Upper lobe of left lung (tissue), 4 donors: ENCODE measurements around the gene PPP2R3B.

Experiments used
- EP300 ChIP-seq, 4 donors: sonication (generic); formaldehyde crosslinking; IDR thresholded peaks; one replicate each; pipeline ENCODE4 v1.5.1; 2017; ENCODE audit warnings: antibody characterized with exemption in 4 of 4, control low read depth in 2 of 4
- POLR2A ChIP-seq, 4 donors: fragments of 450-650 bp; IDR thresholded peaks; one replicate each; pipeline ENCODE4 v1.5.1; 2016 to 2017; ENCODE audit warnings: antibody characterized with exemption in 4 of 4, mild to moderate bottlenecking in 2 of 4
- POLR2AphosphoS5 ChIP-seq, 2 donors: sonication (generic); formaldehyde crosslinking; IDR thresholded peaks; one replicate each; pipeline ENCODE4 v1.5.1; 2017; ENCODE audit warnings: antibody characterized with exemption in 2 of 2
- TF ChIP-seq, protein P1 (sequence below), 6 experiments: fragments of 450-650 bp in 4 of 6; fragments of 200-600 bp in 2 of 6; sonication (generic) in 2 of 6; IDR thresholded peaks; one replicate each; pipeline ENCODE4 v1.5.1; 2016 to 2019; ENCODE audit warnings: antibody characterized with exemption in 6 of 6

- TF ChIP-seq POLR2A (IDR thresholded peaks at IDR 0.05), result no peak
- TF ChIP-seq POLR2AphosphoS5 (IDR thresholded peaks at IDR 0.05), result no peak
- TF ChIP-seq EP300 (IDR thresholded peaks at IDR 0.05), result no peak
- TF ChIP-seq, protein P1, sequence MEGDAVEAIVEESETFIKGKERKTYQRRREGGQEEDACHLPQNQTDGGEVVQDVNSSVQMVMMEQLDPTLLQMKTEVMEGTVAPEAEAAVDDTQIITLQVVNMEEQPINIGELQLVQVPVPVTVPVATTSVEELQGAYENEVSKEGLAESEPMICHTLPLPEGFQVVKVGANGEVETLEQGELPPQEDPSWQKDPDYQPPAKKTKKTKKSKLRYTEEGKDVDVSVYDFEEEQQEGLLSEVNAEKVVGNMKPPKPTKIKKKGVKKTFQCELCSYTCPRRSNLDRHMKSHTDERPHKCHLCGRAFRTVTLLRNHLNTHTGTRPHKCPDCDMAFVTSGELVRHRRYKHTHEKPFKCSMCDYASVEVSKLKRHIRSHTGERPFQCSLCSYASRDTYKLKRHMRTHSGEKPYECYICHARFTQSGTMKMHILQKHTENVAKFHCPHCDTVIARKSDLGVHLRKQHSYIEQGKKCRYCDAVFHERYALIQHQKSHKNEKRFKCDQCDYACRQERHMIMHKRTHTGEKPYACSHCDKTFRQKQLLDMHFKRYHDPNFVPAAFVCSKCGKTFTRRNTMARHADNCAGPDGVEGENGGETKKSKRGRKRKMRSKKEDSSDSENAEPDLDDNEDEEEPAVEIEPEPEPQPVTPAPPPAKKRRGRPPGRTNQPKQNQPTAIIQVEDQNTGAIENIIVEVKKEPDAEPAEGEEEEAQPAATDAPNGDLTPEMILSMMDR (IDR thresholded peaks at IDR 0.05), result no peak
Measured at GRCh38 chrX:290476-291166, 96.1 kb downstream of the PPP2R3B start.
